ENCODE results near the gene SH2D3C.

DNA sequence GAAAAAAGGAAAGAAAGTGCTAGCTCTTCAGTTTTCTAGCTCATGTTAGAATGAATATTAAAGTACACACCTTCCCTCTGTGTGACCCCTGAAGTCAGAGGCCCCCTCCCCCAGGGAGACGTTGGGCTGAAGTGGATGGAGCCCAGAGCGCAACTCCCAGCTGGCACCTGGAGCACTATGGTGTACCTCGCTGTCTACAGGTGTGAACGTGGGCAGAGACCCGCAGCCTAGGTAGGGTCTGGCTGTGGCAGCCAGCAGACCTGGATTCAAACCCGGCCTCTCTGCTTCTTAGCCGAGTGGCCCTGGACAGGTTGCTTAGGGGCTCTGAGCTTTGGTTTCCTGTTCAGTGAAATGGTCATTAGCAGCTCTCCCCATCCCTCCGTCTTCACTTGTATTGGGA is 49.7 kb downstream of the SH2D3C start:
- TF ChIP-seq, protein P1, sequence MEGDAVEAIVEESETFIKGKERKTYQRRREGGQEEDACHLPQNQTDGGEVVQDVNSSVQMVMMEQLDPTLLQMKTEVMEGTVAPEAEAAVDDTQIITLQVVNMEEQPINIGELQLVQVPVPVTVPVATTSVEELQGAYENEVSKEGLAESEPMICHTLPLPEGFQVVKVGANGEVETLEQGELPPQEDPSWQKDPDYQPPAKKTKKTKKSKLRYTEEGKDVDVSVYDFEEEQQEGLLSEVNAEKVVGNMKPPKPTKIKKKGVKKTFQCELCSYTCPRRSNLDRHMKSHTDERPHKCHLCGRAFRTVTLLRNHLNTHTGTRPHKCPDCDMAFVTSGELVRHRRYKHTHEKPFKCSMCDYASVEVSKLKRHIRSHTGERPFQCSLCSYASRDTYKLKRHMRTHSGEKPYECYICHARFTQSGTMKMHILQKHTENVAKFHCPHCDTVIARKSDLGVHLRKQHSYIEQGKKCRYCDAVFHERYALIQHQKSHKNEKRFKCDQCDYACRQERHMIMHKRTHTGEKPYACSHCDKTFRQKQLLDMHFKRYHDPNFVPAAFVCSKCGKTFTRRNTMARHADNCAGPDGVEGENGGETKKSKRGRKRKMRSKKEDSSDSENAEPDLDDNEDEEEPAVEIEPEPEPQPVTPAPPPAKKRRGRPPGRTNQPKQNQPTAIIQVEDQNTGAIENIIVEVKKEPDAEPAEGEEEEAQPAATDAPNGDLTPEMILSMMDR (conservative IDR thresholded peaks at IDR 0.05) = no peak
- no peak for TF ChIP-seq EZH2 (IDR thresholded peaks at IDR 0.05; ENCODE audit: low read depth)
